Activated B cell treated with CpG ODN at 0.5 μM for 24 hours (primary cell): Measurements from ENCODE around the gene MOB2. TPM values are rescaled to one million over a fixed set of nuclear protein-coding genes. Genes with fewer than 3 reads are reported as not detected.

ENCODE experiments used
- ATAC-seq: fragments of 200-7000 bp; cut with Tn5 transposase; one replicate; pipeline ENCODE4 v1.10.0; 2021; ENCODE audit warnings: low read depth, mild to moderate bottlenecking, moderate library complexity
- CTCF ChIA-PET: fragments of 350-600 bp; sonication (Branson Sonifier 250); formaldehyde crosslinking; loops from one replicate; lab custom pipeline; 2021; ENCODE audit warnings: antibody characterized with exemption; lab: Charles Lee
- POLR2A ChIA-PET: fragments of 350-600 bp; sonication (Branson Sonifier 250); formaldehyde crosslinking; loops from one replicate; lab custom pipeline; 2021; ENCODE audit warnings: antibody characterized with exemption; lab: Charles Lee
- DNase-seq: peaks from one replicate; pipeline ENCODE4 v3.0.0; 2022
- H3K27ac Mint-ChIP-seq: one replicate; pipeline ENCODE4 v1.8.0; 2020; ENCODE audit warnings: mixed read lengths
- H3K27me3 Mint-ChIP-seq: one replicate; pipeline ENCODE4 v1.8.0; 2021; ENCODE audit warnings: mixed read lengths
- H3K36me3 Mint-ChIP-seq: one replicate; pipeline ENCODE4 v1.8.0; 2021; ENCODE audit warnings: low read depth, mixed read lengths
- H3K4me1 Mint-ChIP-seq: one replicate; pipeline ENCODE4 v1.8.0; 2021; ENCODE audit warnings: mixed read lengths
- H3K4me3 Mint-ChIP-seq: one replicate; pipeline ENCODE4 v1.8.0; 2020; ENCODE audit warnings: mild to moderate bottlenecking, mixed read lengths
- H3K9me3 Mint-ChIP-seq: one replicate; pipeline ENCODE4 v1.8.0; 2020; ENCODE audit warnings: mixed read lengths
- CTCF ChIP-seq: fragments of 200-600 bp; IDR thresholded peaks from one replicate; pipeline ENCODE4 v1.8.0; 2022; ENCODE audit warnings: antibody characterized with exemption, mild to moderate bottlenecking
- intact Hi-C: fragments of 100-400 bp; cut with micrococcal nuclease; formaldehyde crosslinking; loops from one replicate; pipeline ENCODE4 v1.15.1; 2024
- total RNA-seq: library from RNA; stranded (reverse); gene quantifications from 2 replicates; pipeline ENCODE4 v1.2.3, GENCODE V29; 2022

MOB2 gene
- total RNA-seq, 1 donor from 2014 or later, result 29.5 TPM

- CTCF ChIA-PET, result no interaction called here
- POLR2A ChIA-PET, result no interaction called here
- intact Hi-C loops, result no loop called here
- Mint-ChIP-seq H3K36me3 (no peaks in the 10 kb centered on the region), H3K27me3 (no peaks in the 10 kb centered on the region), H3K4me1 (no peaks in the 10 kb centered on the region), H3K4me3 (no peak overlapping the region), H3K27ac (no peak overlapping the region), H3K9me3 (no peaks in the 10 kb centered on the region)
- ATAC-seq, result no peak
- DNase-seq, result no peak
- no peak for TF ChIP-seq CTCF
Measured at GRCh38 chr11:1445741-1446445, 40.7 kb downstream of the MOB2 start.

- no peak overlapping the region for H3K27ac Mint-ChIP-seq
- no peak overlapping the region for H3K4me3 Mint-ChIP-seq
- CTCF ChIA-PET, result no interaction called here
- no peaks in the 10 kb centered on the region for H3K27me3 Mint-ChIP-seq
- ATAC-seq, result no peak
- no peak for DNase-seq
- H3K9me3 Mint-ChIP-seq, result no peaks in the 10 kb centered on the region
- intact Hi-C loops, result no loop called here
- POLR2A ChIA-PET, result no interaction called here
- H3K4me1 Mint-ChIP-seq, result no peaks in the 10 kb centered on the region
- H3K36me3 Mint-ChIP-seq, result no peaks in the 10 kb centered on the region
- no peak for TF ChIP-seq CTCF
Measured at GRCh38 chr11:1444823-1445422, 41.7 kb downstream of the MOB2 start.

GRCh38 chr11:1444321-1444720, 42.3 kb downstream of the MOB2 start:
- H3K9me3 Mint-ChIP-seq, result no peaks in the 10 kb centered on the region
- TF ChIP-seq CTCF, result no peak
- H3K4me1 Mint-ChIP-seq, result no peaks in the 10 kb centered on the region
- H3K4me3 Mint-ChIP-seq, result no peak overlapping the region
- no peak overlapping the region for H3K27ac Mint-ChIP-seq
- H3K36me3 Mint-ChIP-seq, result no peaks in the 10 kb centered on the region
- H3K27me3 Mint-ChIP-seq, result no peaks in the 10 kb centered on the region
- POLR2A ChIA-PET, result no interaction called here
- intact Hi-C loops, result no loop called here
- CTCF ChIA-PET, result no interaction called here
- ATAC-seq (no peak), DNase-seq (no peak)

- Mint-ChIP-seq H3K4me1 (no peaks in the 10 kb centered on the region), H3K4me3 (no peak overlapping the region), H3K27me3 (no peaks in the 10 kb centered on the region), H3K36me3 (no peaks in the 10 kb centered on the region), H3K27ac (no peak overlapping the region), H3K9me3 (no peaks in the 10 kb centered on the region)
- no peak for TF ChIP-seq CTCF
- ChIA-PET CTCF (no interaction called here), POLR2A (no interaction called here)
- ATAC-seq (no peak), DNase-seq (no peak)
- intact Hi-C loops, result no loop called here
Measured at GRCh38 chr11:1443737-1444136, 42.8 kb downstream of the MOB2 start.

- Mint-ChIP-seq H3K9me3 (no peaks in the 10 kb centered on the region), H3K4me3 (no peak overlapping the region), H3K27ac (no peak overlapping the region), H3K4me1 (no peaks in the 10 kb centered on the region), H3K36me3 (no peaks in the 10 kb centered on the region), H3K27me3 (no peaks in the 10 kb centered on the region)
- ATAC-seq (no peak), DNase-seq (no peak)
- TF ChIP-seq CTCF, result no peak
- ChIA-PET POLR2A (no interaction called here), CTCF (no interaction called here)
- intact Hi-C loops, result no loop called here
Measured at GRCh38 chr11:1442807-1443366, 43.7 kb downstream of the MOB2 start.
